ENCODE measurements around the gene ZNF382. TPM values are rescaled to one million over a fixed set of nuclear protein-coding genes. Genes with fewer than 3 reads are reported as not detected.

Gene ZNF382
- total RNA-seq, 4 donors from 2014 or later, result 0.62 to 11.7 (median 0.86) TPM

DNA sequence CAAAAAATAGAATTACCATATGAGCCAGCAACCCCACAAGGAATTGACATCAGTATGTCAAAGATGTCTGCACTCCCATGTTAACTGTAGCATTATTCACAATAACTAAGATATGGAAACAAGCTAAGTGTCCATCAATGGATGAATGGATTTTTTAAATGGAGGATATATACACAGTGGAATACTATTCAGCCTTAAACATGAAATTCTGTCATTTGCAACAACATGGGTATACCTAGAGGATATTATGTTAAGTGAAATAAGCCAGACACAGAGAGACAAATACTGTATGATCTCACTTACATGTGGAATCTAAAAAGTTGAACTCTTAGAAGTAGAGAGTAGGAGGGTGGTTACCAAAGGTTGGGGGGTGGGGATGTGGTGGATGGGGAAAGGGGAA is 74.3 kb downstream of the ZNF382 start:
- Histone ChIP-seq H3K27me3 (no peaks in the 10 kb centered on the region), H3K9me3 (peaks cover 15% of the 10 kb centered on the region), H3K4me3 (no peak overlapping the region), H3K4me1 (no peaks in the 10 kb centered on the region), H3K27ac (no peak overlapping the region), H3K36me3 (peaks cover 30% of the 10 kb centered on the region)
- DNase-seq (ENCODE audit: low spot score in 2 of 2), result no peak
- TF ChIP-seq EP300 (IDR thresholded peaks at IDR 0.05) (no peak), POLR2A (IDR thresholded peaks at IDR 0.05) (no peak), POLR2AphosphoS5 (IDR thresholded peaks at IDR 0.05) (no peak), CTCF (IDR thresholded peaks at IDR 0.05) (no peak)

Other genes with a start within 250 kb of the ZNF382 start
- 10 to 100 TPM in 1 of 4 donors, 1 to 10 TPM in 3; 1.5 to 10.5 (median 3.6) TPM for gene ZFP14, start 226.1 kb upstream of the ZNF382 start, total RNA-seq
- 1 to 10 TPM in 3 of 4 donors, under 1 TPM in 1; 0.47 to 4.0 (median 1.7) TPM for gene ZFP82, start 186.7 kb upstream of the ZNF382 start, total RNA-seq
- 10 to 100 TPM in 1 of 4 donors, 1 to 10 TPM in 3; 6.4 to 24.4 (median 7.4) TPM for gene ZNF566, start 115.8 kb upstream of the ZNF382 start, total RNA-seq
- 10 to 100 TPM in 3 of 4 donors, 1 to 10 TPM in 1; 5.1 to 24.4 (median 14.4) TPM for gene ZNF260, start 77.0 kb upstream of the ZNF382 start, total RNA-seq
- gene ZNF529, start 32.0 kb upstream of the ZNF382 start, total RNA-seq, result 10 to 100 TPM in 2 of 4 donors, 1 to 10 TPM in 2; 7.0 to 13.3 (median 10.7) TPM
- gene ZNF461, start 61.5 kb downstream of the ZNF382 start, total RNA-seq, result 10 to 100 TPM in 1 of 4 donors, 1 to 10 TPM in 3; 5.5 to 13.5 (median 8.6) TPM
- 10 to 100 TPM in 2 of 4 donors, 1 to 10 TPM in 2; 7.0 to 19.8 (median 11.4) TPM for gene ZNF567, start 82.3 kb downstream of the ZNF382 start, total RNA-seq
- 10 to 100 TPM in 1 of 4 donors, 1 to 10 TPM in 3; 1.5 to 10.7 (median 4.8) TPM for gene ZNF850, start 167.5 kb downstream of the ZNF382 start, total RNA-seq
- 1 to 10 TPM; 3.2 to 7.2 (median 3.8) TPM for gene ZNF790, start 233.1 kb downstream of the ZNF382 start, total RNA-seq
- gene ZNF345, start 245.6 kb downstream of the ZNF382 start, total RNA-seq, result 10 to 100 TPM in 2 of 4 donors, 1 to 10 TPM in 2; 3.5 to 17.0 (median 9.1) TPM